NCI-H2196 (cell line): Measurements from ENCODE around the gene SLC26A4.
"Not testable (repeated sequence)": the region's sequence is repeated elsewhere in the genome, so short reads cannot be mapped to it uniquely, and the experiment has no call there.

ENCODE experiments used
- DNase-seq: peaks from one replicate; lab custom pipeline; 2025; ENCODE audit not compliant: unreplicated experiment; lab: John Stamatoyannopoulos, UW

Gene SLC26A4

DNA sequence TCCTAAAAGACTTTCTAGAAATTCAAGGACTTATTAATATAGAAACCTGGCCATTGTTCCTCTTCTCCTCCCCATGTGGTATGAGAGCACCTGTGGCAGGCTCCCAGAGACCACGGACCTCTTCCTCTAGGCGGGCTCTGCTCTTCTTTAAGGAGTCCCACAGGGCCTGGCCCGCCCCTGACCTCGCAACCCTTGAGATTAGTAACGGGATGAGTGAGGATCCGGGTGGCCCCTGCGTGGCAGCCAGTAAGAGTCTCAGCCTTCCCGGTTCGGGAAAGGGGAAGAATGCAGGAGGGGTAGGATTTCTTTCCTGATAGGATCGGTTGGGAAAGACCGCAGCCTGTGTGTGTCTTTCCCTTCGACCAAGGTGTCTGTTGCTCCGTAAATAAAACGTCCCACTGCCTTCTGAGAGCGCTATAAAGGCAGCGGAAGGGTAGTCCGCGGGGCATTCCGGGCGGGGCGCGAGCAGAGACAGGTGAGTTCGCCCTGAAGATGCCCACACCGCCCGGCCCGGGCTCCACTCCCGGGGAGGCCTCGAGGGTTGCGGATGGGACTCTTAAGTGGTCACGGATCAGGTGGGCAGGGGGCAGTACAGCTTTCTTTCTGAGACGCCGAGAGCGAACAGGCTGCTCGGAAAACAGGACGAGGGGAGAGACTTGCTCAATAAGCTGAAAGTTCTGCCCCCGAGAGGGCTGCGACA is at the start of gene SLC26A4:
TSS of gene SLC26A4 (plus strand) at position 448 of the 700 bp plus-strand sequence. CDS start 814 bp downstream, outside the sequence.
- DNase-seq, result no peak

GRCh38 chr7:107613439-107613838 is 47.2 kb upstream of the SLC26A4 start:
- DNase-seq, result no peak

DNA sequence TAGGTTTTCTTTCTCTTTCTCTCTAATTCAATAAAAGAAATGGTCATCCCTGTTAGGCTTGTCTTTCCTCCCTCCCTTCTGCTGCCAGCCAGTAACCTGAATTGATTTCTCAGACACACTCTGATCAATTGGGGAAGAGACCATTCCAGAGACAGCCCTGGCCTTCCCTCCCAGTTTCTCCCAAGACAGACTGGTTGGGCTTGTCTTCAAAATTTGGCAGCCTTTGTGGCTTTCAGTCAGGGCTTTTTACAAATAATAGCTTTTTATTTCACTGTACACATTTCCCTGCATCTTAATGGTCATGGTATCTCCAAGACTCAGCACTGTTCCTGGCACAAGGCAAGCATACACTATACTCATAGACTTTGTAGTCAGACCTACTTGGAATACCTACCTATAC is 46.7 kb upstream of the SLC26A4 start:
- no peak for DNase-seq

GRCh38 chr7:107614425-107614824 is 46.2 kb upstream of the SLC26A4 start:
- peak; percentile 18 for DNase-seq

- DNase-seq, result no peak
Measured at GRCh38 chr7:107615910-107616680, 44.5 kb upstream of the SLC26A4 start.

- no peak for DNase-seq
Measured at GRCh38 chr7:107622429-107622828, 38.2 kb upstream of the SLC26A4 start.

- no peak for DNase-seq
Measured at GRCh38 chr7:107622894-107623293, 37.7 kb upstream of the SLC26A4 start.

DNA sequence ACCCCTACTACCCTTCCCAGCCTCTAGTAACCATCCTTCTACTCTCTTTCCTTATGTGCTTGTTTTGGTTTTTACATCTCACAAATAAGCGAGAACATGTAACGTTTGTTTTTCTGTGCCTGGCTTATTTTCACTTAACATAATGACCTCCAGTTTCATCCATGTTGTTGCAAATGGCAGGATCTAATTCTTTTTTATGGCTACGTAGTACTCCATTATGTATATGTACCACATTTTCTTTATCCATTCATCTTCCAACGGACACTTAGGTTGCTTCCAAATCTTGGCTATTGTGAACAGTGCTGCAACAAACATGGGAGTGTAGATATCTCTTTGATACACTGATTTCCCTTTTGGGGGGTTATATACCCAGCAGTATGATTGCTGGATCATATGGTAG is 33.6 kb upstream of the SLC26A4 start:
- no peak for DNase-seq

DNA sequence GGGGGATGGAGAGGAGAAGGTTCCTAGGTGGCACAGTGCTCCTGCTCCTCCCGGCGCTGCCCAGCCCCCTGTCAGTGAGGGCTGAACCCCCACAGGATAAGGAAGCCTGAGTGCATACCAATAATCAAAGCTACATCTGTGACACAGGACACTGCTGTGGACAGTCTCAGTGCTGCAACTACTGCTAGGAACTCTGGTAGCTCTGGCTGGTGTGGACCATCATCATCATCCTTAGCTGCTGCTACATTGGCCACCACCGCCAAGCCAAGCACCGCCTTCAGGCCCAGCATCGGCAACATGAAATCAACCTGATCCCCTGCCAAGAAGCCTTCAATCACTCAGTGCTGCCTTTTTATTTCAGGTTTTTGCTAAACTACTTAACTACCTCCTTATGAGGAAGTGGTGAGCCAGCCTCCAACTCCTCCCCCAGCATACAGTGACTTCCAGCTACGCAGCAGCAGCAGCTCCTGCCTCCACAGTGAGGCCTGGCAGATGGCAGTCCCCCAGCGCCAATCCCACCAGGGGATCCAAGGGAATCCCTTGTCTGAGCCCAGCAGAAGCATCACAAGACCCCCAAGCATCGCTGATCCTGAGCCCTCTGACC is 32.1 kb upstream of the SLC26A4 start:
- DNase-seq, result no peak

- DNase-seq, result no peak
Measured at GRCh38 chr7:107630342-107630741, 30.3 kb upstream of the SLC26A4 start.

- no peak for DNase-seq
Measured at GRCh38 chr7:107631588-107632491, 28.8 kb upstream of the SLC26A4 start.

DNA sequence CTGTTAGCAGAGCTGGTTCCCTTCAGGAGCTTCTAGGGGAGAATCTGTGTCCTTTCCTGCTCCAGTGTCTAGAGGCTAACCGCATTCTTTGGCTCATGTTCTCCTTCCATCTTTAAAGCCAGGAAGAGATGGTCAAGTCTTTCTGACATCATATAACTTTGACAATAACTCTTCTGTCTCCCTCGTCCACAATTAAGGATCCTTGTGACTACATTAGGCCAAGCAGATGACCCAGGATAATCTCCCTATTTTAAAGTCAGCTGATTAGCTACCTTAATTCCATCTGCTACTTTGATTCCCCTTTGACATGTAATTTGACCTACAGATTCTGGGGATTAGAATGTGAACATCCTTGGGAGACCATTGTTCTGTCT is 28.1 kb upstream of the SLC26A4 start:
- DNase-seq, result no peak

DNA sequence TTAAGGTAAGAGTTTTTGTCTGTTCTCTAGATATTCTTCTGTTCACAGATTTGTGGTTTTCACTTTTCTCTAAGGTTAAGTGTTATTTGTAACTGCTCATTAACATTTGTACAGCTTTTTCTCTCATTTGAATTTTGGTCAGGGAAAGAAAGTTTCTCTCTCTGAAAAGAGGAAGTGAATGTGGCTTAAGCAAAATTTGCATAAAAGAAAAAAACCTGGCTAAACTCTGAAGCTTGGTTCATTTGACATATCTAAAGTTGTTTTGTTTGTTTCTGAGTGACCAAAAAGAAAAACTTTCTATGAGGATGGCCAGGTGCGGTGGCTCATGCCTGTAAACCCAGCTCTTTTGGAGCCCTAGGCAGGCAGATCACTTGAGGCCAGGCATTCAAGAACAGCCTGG is 22.0 kb upstream of the SLC26A4 start:
- DNase-seq, result no peak

- DNase-seq, result not testable (repeated sequence)
Measured at GRCh38 chr7:107639070-107639469, 21.6 kb upstream of the SLC26A4 start.

- DNase-seq, result no peak
Measured at GRCh38 chr7:107641676-107642075, 19.0 kb upstream of the SLC26A4 start.

GRCh38 chr7:107642501-107642900 is 18.1 kb upstream of the SLC26A4 start:
- no peak for DNase-seq

DNA sequence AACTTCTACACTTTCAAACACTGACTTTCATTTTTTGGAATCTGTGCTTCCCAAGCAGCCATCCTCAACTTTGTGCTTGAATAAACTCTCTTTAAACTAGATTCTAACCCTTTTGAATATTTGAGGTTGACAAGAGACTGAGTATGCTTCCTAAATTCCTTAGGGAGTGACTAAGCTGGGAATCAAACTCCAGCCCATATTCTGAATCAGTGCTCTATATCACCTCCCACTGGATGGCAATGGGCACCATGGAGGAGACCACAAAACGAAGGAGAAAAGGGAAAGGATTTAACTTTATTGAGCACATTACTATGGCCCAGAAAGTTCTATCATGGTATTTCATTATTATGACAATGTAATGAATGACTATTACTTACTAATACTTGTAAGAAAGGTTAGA is 17.2 kb upstream of the SLC26A4 start:
- no peak for DNase-seq

DNA sequence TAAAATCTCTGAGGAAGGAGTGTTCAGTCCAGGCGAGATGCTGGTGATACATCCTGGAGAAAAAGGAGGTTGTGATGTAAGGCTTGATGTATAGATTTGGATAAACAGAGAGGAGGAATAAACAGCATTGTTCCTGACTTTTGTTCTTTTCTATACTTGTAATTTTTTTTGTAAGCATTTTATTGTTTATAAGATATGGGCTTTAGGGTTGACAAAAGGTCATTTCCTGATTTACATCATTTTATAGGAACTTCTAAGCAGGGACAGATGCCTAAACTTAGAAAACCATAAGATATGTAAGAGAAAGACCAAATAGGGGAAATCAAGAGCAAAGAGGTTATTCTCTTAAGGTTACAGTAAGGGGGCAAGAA is 16.7 kb upstream of the SLC26A4 start:
- DNase-seq, result no peak

DNA sequence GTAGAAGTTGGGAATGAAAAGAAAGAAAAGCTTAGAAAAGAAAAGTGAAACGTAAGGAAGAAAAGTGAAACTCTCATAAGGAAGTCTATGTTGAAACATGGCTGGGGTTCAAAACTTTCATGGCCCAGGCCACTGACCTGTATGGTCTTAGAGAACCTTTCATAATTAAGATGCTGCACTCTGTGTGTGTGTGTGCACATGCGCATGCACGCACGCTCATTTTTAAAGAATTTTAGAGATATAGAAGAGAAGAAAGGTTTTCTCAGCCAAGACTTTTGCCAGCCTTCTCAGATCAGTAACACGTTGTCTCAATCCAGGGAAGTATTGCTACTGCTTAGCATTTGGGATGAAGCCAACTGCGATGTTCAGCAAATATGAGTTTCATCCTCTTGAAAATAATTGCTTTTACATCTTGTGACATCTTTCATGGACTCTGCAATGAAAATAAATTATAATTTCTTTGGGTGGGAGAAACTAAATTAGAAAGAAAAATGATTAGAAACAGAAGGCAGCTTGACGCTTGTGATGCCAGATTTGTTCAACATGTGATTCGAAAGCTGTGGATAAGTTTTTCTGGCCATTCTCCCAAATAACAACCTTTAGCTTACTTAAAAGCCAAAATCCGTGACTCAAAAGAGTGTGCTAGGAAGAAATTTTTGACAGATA is 16.2 kb upstream of the SLC26A4 start:
- DNase-seq, result no peak

- DNase-seq, result no peak
Measured at GRCh38 chr7:107652642-107653041, 8.0 kb upstream of the SLC26A4 start.

GRCh38 chr7:107658467-107658866 is 2.2 kb upstream of the SLC26A4 start:
- no peak for DNase-seq
